Fibroblast of lung (primary cell): ENCODE measurements around the gene XKR3.

Experiments
- CTCF ChIP-seq, 2 donors: IDR thresholded peaks in 1 of 2; conservative IDR thresholded peaks in 1 of 2; 1 replicate in 1 of 2; 2 replicates in 1 of 2; pipeline ENCODE4 v1.5.1; 2011 to 2012; ENCODE audit warnings: low read length in 2 of 2, control low read depth in 1 of 2, inconsistent platforms in 1 of 2, low read depth in 1 of 2, mild to moderate bottlenecking in 1 of 2
- EZH2 ChIP-seq: IDR thresholded peaks from 2 replicates; pipeline ENCODE4 v1.5.1; 2012; ENCODE audit warnings: low read length, control low read depth, mild to moderate bottlenecking; ENCODE audit errors: missing control alignments

GRCh38 chr22:16829985-16830384 lies 4.8 kb upstream of the XKR3 start:
- TF ChIP-seq CTCF (conservative IDR thresholded peaks at IDR 0.05 in 1 of 2, IDR thresholded peaks at IDR 0.05 in 1 of 2; ENCODE audit: low read depth in 1 of 2, low read length in 2 of 2) = no peak
- no peak for TF ChIP-seq EZH2
